Prostate gland (tissue), 2 donors: Measurements from ENCODE around the gene PCDHA10.

Experiments used
- CTCF ChIP-seq, 4 experiments: fragments of 200-600 bp in 2 of 4; fragments of 450-650 bp in 2 of 4; sonication (generic) in 2 of 4; IDR thresholded peaks; 1 replicate in 3 of 4; 2 replicates in 1 of 4; pipeline ENCODE4 v1.5.1; 2016 to 2019; ENCODE audit warnings: antibody characterized with exemption in 4 of 4, mild to moderate bottlenecking in 2 of 4, moderate library complexity in 2 of 4
- POLR2A ChIP-seq: fragments of 450-650 bp; IDR thresholded peaks from one replicate; pipeline ENCODE4 v1.6.1; 2016; ENCODE audit warnings: antibody characterized with exemption, mild to moderate bottlenecking

GRCh38 chr5:140869555-140869886 lies 13.8 kb downstream of the PCDHA10 start:
- TF ChIP-seq POLR2A (no peak), CTCF (IDR thresholded peaks at IDR 0.05) (no peak)
